T-helper 9 cell (primary cell): ENCODE data around the gene IL2RA.
"Not testable (repeated sequence)": the region's sequence is repeated elsewhere in the genome, so short reads cannot be mapped to it uniquely, and the experiment has no call there.

ENCODE experiments used
- DNase-seq: peaks from one replicate; pipeline ENCODE4 v3.0.0-alpha.2; 2020

IL2RA gene

DNA sequence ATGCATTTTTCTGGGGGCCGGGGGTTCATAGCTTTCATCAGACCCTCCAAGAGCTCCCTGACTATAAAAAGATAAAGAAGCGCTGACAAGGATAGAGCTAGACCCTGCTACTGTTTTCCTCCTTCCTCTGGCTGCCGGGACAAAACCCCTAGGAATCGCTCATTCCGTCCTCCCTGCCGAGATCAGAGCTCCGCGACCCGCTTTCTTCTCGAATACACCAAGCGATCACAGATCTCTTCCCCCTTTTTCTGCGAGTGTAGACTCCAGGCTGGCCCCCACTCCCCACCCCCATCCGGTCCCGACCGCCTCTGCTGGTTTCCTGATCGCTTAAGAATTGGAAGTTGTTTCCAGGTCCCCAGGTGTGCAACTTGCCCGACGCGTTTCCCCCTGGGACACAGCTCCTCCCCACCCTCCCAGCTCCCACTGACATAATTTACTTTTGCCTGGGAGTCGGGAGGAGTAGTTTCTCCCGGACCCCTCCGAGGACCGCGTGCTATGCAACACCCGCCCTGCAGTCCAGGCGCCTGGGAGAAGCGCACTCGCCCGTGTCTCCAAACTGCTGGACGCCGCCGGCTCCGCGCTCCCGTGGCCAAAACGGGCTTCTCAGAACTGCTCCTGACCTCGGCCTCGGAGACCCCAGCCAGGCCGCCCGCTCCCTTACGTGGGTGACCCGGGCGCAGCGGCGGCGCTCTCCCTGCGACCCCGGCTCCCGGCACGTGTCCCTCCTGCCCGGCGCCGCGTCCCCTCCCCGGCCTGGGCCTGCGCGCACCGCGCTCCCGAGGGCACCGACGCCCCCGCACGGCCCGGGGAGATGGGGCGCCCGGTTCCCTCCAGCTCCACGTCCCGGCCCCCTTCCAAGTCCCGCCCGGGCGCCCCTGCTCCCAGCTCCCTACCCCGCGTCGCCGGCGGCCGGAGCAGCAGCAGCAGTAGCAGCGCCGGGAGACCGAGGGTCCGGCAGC lies 85.4 kb downstream of the IL2RA start:
- DNase-seq: peak; percentile 18

GRCh38 chr10:5975641-5976473 lies 86.3 kb downstream of the IL2RA start:
- DNase-seq: peak; percentile 15

GRCh38 chr10:5973069-5973468 lies 89.1 kb downstream of the IL2RA start:
- no peak for DNase-seq

DNA sequence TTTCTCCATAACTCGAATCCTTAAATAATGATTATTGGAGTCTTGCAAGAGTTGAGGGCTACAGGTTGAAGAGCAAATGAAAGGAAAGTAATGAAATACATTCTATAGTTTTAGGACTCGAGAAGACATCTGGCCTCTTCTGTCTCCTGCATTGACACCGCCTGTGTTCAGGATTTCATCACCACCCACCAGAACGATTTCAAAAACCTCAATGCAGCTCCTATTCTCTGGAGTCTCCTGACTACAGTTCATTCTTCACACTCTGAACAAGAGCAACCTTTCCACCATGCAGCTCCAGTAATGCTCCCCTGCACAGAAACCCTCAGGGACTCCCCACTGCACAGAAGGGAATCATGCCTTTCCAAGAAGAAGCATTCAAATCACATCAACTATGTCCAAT lies 90.3 kb downstream of the IL2RA start:
- DNase-seq: no peak

GRCh38 chr10:5971315-5971832 lies 90.8 kb downstream of the IL2RA start:
- no peak for DNase-seq

DNA sequence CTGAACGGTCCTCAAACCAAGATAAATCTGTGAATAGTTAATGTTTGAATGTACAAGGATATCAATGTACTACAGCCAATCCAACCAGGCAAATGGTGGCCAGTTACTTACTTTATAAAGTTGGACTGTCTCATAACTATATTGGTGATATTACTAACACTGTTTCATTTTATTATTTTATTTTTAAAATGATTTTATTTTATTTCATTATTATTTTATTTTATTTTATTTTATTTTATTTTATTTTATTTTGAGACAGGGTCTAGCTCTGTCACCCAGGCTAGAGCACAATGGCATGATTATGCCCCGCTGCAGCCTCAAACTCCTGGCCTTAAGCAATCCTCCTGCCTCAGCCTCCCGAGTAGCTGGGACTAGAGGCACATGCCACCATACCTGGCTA lies 91.6 kb downstream of the IL2RA start:
- no peak for DNase-seq

- no peak for DNase-seq
These were observed 92.1 kb downstream of the IL2RA start for GRCh38 chr10:5970066-5970465.

DNA sequence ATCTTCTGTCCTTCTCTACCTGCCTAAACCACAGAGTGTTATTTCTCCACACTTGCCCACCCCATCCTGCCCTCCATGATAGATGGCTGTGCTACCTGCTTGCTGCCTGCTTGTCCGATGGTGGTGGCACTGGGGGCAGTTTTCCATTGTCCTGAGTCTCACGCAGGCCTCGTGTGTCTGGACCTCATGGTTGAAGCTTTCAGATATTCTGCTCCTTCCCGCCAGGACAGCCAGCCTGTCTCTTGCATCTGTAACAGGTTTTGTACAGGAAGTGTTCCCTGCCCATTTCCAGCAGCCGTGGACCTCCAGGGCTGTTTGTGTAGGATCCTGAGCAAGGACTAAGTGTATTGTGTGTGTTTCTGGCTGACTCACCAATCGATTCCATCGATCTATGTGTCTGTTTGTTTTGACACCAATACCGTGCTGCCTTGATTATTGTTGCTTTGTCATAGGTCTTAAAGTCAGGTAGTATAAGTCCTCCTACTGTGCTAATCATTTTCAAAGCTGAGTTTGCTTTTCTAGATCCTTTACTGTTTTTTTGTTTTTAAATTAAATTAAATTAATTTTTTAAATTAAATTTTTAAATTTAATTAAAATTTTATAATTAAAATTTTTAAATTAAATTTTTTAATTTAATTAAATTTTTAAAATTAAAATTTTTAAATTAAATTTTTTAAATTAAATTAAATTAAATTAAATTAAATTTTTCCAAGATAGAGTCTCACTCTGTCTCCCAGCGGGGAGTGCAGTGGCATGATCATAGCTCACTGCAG lies 93.3 kb downstream of the IL2RA start:
- no peak for DNase-seq

DNA sequence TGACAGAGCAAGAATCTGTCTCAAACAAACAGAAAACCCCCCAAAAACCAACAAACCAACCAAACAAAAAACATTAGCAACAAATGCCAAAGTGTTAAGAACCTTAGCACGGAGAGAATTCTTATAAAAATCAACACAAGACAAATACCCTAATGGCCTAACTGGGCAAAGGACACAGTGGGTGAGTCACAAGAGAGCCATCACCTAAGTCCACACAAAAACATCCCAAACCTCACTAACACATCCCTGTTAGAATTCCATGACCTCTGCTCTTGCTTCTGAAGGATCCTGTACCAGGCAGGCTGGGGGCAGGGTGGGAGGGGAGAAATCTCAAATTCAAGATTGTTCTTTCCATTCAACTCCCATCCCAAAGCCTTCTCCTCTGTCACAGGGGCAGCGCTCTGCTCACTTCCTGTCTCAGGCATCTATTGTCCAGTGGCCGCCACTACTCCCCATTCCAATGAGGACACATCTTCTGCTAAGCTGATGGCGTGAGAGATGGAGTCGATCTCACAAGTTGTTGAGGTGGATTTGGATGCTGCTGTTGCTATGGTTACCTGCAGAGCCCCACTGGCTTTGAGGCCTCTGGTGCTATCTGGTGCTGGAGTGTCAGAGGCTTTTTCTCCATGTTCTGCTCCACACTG lies 94.0 kb downstream of the IL2RA start:
- DNase-seq: no peak

- no peak for DNase-seq
These were observed 96.9 kb downstream of the IL2RA start for GRCh38 chr10:5965266-5965665.

DNA sequence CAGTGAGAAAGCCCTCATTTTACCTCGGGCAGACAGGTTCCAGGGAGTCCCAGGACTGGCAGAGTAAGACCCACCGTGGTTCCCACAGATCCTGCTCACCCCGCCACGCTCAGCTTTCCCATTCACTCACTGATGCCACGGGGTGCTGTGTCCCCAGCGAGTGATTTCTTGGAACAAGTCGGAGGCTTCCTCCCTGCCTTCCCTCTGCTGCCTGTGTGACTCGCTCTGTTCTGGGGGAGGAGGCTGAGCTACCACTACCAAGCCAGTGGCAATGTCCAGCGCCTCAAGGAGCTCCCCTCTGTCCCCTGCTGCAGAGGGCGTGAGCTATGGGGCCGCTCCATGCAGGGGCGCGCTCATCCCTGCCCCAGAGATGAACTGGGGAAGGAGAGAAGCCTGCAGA lies 97.4 kb downstream of the IL2RA start:
- no peak for DNase-seq

- no peak for DNase-seq
These were observed 98.6 kb downstream of the IL2RA start for GRCh38 chr10:5963591-5963990.

DNA sequence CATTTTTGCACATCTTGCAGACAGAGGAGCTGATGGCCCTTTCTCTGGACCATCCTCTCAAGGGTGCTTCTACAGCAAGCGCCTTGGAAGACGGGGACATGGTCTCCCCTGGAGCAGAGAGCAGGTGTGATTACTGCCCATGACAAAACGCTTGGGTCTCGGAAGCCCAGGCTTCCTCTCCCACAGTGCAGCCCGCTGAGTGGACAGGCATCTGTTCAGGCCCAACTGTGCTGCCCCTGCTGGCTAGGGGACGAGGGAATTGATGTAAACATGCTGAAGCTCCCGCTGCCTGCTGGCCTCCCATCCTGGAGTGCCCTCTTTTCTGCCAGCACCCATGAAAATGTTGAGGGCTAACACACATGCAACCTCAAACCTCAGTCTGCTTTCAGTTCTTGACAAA lies 99.1 kb downstream of the IL2RA start:
- DNase-seq: no peak

DNA sequence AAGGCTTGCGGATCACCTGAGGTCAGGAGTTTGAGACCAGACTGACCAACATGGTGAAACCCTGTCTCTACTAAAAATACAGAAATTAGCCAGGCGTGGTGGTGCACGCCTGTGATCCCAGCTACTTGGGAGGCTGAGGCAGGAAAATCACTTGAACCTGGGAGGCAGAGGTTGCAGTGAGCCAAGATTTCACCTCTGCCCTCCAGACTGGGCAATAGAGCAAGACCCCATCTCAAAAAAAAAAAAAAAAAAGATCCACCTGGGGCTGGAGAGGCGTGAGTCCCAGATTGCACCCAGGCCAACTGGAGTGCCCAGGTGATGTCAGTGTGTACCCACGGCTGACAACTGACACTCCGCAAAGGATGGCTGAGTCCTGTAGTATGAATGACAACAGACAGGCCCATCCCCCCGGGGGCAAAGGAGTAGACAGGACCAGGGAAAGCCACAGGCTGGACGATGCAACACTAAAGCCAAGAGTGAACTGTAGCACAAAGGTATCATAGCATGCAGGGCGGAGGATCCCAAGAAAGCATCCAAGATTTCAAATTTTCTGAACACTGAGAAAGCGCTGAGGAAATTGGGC lies 99.7 kb downstream of the IL2RA start:
- DNase-seq: not testable (repeated sequence)

GRCh38 chr10:5961405-5962100 lies 100.6 kb downstream of the IL2RA start:
- no peak for DNase-seq

DNA sequence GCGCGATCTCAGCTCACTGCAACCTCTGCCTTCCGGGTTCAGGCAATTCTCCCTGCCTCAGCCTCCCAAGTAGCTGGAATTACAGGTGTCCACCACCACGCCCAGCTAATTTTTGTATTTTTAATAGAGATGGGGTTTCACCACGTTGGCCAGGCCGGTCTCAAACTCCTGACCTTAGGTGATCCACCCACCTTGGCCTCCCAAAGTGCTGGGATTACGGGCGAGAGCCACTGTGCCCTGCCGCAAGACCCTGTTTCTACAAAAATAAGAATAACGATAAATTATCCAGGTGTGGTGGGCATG lies 101.2 kb downstream of the IL2RA start:
- not testable (repeated sequence) for DNase-seq
